NCI-H2171 (cell line): ENCODE measurements around the gene TTLL5.

Experiments used
- DNase-seq: peaks from one replicate; lab custom pipeline; 2025; lab: John Stamatoyannopoulos, UW

TTLL5 gene

DNA sequence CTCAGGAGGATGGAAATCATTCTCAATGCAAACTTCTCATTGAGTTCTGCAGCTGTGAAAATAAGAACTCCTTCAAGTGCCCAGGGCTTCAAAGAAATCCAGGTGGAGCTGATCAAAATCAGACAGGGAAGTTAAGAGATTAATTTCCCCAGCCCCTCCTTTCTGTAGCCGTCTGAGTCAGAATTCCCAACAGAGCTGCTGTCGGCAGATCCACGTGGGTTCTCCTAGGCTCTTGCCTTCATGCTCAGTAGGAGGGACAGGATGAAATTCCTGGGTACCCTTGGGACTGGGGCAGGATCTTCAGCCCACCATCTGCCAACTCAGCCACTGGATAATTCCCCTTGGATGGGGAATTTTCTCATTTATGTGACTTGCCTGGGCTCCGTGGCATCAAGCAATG, 307.4 kb downstream of the TTLL5 start:
- peak; percentile 91 for DNase-seq

DNA sequence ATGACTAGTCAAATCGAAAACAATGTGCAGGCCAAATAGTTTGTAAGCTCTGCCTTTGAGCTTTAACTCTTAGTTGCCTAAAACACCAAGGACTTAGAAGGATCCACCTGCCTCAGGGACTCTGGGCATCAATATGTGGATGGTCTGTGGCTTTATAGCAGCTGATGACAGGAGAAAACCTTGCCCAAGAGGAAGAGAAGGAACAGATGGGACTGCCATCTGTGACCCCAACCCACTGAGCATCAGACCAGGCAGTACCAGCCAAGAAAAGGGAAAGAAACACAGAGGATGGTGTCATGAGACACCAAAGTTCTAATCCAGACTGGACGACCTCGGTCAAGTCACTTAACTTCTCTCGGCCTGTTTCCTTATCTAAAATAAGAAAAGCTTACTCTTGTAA, 308.1 kb downstream of the TTLL5 start:
- peak; percentile 46 for DNase-seq

DNA sequence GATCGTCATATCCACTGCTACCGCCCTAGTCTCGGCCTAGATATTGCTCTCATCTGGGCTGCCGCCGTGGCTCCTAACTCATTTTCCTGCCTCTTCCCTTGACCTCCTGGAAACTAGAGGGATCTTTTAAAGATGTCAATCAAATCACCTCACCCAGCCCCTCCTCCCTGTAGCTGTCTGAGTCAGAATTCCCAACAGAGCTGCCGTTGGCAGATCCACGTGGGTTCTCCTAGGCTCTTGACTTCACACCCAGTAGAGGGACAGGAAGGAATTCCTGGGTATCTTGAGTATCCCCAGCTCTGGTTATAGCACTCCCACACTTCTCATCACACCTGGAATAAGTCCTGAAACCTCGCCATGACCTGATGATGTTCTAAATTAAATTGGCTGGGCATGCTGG, 308.8 kb downstream of the TTLL5 start:
- peak; percentile 39 for DNase-seq

- no peak for DNase-seq
Observed at GRCh38 chr14:75970989-75971388, 309.9 kb downstream of the TTLL5 start.

DNA sequence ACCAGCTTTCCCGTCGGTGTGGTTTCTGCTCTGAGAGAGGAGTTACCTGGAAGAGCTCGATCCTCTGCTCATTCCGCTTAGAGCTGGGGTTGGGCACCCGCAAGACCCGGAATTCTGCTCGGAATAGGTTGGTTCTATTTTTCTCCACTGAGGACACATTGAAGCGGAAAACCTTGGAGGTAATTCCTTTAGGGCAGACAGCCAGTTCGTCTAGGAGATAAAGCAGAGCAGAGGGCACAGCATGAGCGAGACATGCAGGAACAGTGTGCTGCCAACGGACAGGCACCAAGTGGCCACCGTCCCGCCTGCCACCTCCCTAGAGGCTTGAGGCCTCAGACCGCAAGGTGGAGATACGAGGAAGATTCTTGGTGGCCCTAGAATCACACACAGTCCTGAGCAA, 310.5 kb downstream of the TTLL5 start:
- DNase-seq = no peak

DNA sequence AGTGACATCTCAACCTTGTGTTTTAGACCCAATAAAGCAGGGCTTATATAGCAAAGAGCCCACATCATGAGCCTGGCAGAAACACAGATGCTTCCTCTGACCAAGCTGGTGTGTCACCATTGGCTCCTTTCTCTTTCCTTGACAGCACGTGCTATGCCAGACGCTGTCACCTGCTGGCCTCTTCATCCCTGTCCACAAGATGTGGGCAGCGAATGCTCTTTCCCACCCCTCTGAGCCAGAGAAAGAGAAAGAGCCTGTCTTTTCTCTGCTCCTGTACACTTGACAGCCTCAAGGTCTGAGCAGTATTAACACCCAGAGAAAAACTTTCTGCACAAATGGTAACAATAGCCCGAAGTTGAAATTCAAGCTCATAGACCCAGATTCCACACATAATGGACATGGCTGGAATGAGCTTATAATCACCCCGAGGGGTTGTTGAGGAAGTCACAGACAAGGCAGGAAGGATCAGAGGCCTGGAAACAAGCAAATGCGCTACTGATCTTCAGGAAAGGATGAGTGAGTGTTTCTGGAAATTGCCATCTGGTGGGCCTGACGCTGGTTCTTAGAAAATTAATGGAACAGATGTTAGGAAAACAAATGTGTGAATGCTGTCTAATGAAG, 311.9 kb downstream of the TTLL5 start:
- DNase-seq = peak; percentile 83

- no peak for DNase-seq
Observed at GRCh38 chr14:75976826-75977581, 316.0 kb downstream of the TTLL5 start.

DNA sequence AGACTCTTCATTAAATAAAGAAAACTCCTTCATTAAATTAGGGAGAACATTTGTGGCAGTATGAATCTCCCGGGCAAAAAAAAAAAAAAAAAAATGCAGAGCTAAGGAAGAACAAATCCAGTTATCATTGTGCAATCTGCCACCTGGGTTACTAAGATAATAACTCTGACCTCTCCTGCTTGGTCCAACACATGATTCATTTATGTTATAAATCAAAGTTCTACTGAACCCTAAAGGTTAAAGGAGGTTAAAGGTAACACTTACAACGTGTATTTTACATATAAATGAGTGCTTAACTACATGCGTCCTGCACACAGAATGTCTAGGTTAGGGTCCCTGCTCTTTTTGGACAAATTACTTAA, 316.5 kb downstream of the TTLL5 start:
- peak; percentile 15 for DNase-seq

DNA sequence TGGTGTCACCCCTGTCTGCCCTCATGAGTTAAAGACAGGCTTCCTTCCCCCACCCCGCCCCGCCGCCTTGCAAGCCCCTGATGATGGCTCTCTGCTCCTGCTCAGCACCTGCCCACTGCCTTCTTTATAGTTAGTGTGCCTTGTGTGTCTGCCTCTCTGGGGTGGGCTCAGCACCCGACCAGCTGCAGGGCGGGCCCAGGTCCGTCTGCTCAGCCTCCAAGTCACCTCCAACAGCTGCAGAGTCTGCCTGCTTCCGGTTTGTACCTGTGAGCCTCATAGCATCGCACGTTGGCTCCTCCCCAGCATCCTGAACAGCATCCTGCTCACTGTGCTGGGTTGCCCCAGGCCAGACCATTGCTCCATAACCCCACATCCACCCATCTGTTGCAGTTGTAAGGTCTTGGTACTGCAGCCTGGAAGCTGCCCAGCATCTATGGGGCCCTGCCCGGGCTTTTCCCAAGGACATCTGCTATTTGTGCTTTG, 317.2 kb downstream of the TTLL5 start:
- DNase-seq = peak; percentile 60

DNA sequence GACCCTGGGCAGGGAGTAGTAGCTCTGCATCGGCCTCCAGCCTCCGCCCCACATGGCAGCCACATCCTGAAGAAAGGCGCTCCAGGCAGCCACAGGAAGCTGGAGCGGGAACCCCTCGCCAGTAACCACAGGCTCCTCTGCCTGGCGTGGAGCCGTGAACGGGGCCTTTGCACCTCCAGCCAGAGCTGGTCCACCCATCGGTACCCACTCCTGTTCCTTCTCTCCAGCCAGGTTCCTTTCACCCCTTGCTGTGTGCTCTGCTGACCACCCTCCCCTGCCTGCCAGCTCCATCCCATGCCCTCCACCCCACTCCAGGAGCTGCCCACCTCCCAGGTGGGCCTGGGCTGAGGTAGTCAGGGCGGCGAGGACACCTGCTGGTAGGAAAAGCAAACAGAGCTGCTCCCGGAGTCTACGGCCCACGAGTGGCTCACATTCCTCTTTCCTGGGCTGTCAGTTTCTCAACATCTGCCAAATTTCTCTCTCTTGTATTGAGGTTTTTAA, 318.1 kb downstream of the TTLL5 start:
- DNase-seq = peak; percentile 59

DNA sequence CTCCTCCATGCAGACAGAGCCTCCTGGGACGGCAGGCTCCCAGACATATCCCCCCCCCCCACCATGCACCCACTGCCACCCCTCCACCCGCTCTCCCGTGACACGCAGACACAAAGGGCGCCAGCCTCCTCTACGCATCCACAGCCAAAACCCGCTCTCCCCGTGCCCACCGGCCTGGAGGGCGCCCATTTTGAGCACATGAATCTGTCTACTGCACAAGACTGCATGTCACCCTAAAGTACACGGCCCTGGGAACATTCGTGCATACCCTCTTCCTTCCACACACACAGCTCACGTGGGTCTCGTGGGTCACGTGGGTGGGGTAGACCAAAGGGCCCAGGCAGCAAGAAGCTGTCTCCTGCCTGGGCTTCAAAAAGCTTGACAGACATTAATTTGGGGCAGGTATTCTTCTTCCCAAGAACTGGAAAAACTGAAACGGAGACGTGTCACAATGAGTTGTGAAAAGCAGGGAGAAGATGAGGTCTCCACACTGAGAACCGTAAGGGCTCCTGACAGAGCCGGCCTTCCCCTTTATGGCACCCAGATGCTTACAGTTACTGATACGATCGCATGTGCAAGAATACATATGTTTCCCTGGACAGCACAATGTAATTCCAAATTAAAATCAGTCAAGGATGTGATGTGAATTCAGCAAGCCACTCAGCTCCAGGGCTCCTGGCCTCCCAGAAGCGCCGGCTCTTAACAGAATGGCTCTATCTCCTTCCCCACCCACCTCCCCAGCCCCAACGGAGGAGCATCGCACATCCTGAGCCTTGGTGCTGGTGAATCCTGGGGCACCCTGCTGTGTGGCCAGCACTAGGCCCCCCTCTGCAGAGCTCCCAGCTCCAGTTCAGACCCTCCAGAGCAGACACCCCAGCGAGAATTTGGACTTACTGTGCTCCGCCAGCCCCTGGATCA, 318.9 kb downstream of the TTLL5 start:
- peak; percentile 38 for DNase-seq

DNA sequence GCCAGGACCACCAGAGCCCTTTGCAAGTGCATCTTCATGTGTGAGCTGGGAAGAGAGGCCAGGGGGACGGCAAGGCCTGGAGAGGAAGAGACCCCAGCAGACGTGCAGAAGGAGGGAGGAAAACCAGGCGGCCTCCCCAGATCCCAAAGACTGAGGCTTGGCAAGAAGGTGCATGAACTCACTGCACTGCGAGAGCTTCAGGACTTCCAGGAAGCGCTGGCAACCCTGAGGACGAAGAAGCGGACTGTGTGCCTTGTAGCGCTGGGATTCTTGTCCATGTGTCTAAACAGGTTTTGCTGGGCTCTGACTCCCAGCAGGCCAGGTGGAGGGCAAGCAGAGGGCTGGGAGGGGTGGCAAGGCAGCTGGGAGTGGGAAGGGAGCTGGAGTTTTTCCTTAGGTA, 319.8 kb downstream of the TTLL5 start:
- DNase-seq = peak; percentile 26

DNA sequence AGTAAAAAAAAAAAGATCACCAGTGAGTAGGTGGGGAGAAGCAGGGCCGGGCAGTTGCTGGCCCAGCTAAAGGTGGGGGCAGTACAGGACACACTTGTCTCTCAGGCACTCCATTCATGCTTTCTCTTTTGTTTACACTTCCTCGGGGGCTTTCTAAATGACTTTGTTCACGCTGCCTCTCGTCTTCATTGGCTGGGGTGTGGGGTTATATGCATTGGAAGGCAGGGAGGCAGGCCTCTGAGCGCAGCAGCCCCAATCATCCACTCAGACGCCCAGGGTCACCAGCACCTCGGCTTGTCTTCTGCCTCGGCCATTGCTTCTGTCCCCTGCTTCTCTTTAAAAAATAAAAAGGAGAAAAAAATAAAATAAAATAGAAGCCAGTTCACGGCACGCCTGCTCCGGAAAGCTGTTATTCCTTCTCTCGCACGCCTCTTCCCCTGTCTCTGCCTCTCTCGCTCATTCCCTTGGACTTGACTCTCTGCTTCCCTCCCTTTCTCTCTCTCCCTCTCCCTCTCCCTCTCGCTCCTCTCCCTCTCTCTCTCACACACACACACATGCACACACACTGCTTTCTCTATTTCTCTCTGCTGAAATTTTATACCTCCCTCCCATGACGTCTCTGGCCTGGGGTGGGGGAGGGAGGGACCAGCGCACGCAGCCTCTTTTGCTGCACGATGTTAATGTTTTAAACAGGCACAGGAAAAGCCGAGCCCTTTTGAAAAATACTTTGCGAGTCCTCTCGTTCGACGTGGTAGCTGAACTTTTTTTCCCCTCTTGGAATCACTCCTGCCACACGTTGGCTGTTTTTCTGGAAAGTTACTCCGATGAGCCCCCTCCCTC, 320.6 kb downstream of the TTLL5 start, which contains the start of gene TGFB3:
TSS of gene TGFB3 (minus strand) at position 570 of the 840 bp plus-strand sequence. CDS start 1,102 bp downstream, outside the sequence.
- peak; percentile 89 for DNase-seq

DNA sequence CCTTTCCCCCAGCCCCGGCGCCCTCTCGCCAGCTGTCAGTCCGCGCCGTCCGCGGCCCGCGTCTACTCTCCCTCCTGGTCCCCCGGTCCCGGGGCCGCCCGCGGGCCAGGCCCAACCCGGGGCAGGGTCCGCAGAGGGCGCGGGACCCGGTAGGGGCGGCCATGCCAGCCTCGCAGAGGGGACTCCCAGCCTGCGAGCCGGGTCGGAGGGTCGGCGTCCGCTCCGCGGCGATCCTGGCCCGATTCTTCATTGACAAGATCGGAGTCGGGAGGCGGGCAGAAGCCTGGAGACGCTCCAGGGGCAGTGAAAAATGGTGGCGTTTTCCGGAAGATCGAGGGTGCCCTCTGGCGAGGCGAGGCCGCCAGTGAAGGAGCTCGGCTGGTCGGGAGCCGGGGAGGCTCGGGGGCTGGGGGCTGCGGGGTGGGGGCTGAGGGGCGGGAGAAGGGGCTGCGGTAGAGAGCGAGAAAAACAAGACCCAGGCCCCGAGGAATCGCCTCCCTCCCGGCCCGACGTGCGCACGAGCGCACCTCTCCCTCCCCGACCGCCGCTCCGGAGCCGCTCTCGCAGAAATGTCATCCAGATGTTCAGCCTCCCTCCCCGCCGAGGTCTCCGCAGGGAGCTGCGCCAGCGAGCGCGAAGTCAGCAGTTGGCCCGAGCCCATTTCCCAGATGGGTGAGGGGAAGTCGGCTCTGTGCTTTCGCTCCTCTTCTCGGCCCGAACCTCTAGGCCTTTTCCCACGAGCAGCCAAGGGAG, 321.4 kb downstream of the TTLL5 start:
- DNase-seq = peak; percentile 85

DNA sequence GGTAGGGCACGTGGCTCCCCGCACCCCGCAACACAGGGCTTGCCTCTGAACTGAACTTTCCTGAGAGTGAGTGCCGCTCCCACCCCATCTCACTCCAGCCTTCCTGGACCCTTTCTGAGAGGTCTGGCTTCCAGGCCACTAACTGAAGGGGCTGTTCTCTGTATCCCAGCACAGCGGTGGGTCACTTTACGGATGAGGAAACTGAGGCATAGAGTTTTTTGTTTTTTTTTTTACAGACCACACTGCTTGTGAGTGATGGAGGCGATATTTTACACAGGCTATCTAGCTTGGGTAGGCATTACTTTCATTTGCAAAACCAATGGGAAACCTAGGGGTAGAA, 321.9 kb downstream of the TTLL5 start:
- DNase-seq = no peak

DNA sequence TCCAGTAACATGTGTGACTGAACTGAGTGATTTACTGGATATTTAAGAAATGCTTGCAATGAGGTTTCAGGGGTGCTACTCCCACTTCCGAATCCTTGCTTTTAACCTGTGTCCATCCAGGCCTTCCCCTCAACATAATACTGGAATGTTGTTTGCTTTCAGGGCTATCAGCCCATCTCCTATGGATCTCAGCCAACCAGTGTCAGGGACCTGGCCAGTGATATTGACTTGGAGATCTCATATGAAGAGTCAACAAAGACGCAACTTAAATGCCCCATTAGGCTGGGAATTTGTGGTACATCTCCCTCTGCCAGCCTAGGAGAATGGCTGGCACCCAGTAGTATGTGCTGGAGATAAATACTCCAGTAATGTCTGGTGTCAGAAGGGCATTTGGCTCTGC, 323.6 kb downstream of the TTLL5 start:
- no peak for DNase-seq

GRCh38 chr14:75985618-75986438, 324.8 kb downstream of the TTLL5 start, which contains the start of gene IFT43:
TSS of gene IFT43 (plus strand) at chr14:75985763. CDS start at chr14:75985787, 24 bp downstream.
- DNase-seq = peak; percentile 76

- DNase-seq = no peak
Observed at GRCh38 chr14:75986439-75986765, 325.4 kb downstream of the TTLL5 start.

DNA sequence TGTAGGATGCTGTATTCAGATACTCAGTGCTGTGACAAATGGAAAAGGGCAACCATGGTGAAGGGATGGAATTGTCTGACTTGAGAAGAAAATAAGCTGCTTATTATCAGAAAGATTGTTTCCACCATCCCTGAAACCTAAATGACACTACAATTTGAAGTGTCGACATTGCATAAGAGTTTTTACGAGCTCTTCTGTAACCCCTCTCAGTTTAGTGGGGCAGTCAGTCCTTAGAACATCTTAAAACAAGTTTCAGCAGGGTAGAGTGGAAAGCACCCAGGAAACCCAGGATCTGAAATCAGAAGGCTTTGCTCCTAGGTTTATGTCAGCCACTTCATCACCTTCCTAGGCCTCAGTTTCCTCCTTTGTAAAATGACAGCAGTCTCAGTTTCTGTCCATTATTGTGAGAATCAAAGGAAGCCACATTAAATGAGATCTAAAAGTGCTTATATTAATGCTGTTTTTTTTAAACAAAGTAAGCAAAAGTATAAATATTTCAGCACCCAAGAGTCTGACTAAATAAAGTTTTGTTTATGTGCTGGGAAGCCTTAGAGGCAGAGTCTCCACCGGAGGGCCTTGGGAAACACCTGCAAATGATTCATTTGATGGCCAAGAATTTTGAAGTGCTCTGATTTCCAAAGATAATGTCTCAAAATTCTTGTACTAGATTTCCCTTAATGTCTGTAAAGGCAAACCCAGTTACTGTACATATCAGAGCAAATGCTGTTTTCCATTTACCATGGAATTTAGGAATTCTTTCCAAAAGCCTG, 326.3 kb downstream of the TTLL5 start:
- DNase-seq = no peak
